HPDE6-E6E7 (cell line): ENCODE data around the gene FGFR4.
"Not testable (repeated sequence)": the region's sequence is repeated elsewhere in the genome, so short reads cannot be mapped to it uniquely, and the experiment has no call there.

Source experiments
- DNase-seq: peaks from one replicate; pipeline ENCODE4 v3.0.0; 2011; ENCODE audit warnings: missing footprints; ENCODE audit errors: extremely low spot score

FGFR4 gene

GRCh38 chr5:177086654-177087397 is at the start of gene FGFR4:
FGFR4 (plus strand) TSS chr5:177086915; CDS start chr5:177089603, 2,688 bp downstream.
- DNase-seq, result peak; percentile 76

DNA sequence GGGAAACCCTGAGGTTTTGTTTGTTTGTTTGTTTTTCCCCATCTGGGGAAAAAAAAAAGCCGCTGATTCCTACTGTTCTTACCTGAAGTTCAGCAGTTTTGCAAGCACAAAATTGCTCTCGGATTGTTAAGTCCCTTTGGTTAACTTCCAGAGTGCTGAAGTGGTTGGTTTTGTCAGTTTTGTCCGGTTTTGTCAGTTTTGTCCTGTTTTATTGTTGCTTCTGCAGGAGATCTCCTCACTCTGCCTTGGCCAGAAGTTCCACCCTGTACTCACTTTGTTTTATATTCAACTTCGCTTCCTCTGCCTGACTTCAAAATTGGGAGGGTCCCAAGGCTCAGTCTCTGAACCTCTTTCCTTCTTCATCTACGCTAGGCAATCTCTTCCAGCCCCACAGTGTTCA is 49.8 kb upstream of the FGFR4 start:
- no peak for DNase-seq

GRCh38 chr5:177040814-177041420 is 45.8 kb upstream of the FGFR4 start:
- no peak for DNase-seq

- no peak for DNase-seq
Measured at GRCh38 chr5:177041936-177042335, 44.8 kb upstream of the FGFR4 start.

GRCh38 chr5:177043114-177043513 is 43.6 kb upstream of the FGFR4 start:
- no peak for DNase-seq

DNA sequence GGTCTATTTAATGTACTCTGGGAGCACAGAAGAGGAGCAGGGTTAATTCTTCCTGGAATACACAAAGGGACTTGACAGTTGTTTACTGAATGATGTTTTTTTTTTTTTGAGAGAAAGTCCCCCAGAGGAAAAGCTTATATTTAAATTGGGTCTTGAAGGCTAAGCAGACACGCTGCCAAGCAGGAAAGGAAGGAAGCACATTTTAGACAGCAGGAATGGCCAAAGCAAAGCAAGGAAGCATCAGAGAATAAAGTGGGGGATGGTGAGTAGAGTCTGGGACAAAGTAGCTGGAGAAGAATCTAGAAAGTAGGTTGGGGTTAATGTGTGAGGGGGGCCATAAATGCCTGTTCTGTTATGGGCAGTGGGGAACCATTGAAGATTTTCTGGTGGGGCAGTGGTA is 42.8 kb upstream of the FGFR4 start:
- no peak for DNase-seq

DNA sequence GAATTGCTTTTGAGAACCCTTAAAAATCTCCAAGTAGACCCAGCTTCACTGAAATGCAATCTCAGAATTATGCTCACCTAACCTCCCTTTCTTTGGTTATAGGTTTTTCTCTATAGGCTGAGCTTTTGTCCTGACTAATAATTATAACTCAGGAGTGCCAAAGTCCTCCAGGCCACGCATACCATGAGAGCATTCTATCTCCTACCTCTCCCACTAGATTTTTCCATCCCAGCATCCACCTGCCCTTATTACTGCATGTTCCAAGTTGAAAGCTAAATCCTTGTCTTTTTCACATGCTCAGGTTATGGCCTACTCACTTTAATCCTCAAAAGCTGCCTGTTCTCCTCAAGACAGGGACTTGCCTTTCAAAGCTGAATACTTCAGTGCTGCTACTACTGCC is 42.1 kb upstream of the FGFR4 start:
- no peak for DNase-seq

GRCh38 chr5:177045631-177046030 is 41.1 kb upstream of the FGFR4 start:
- no peak for DNase-seq

DNA sequence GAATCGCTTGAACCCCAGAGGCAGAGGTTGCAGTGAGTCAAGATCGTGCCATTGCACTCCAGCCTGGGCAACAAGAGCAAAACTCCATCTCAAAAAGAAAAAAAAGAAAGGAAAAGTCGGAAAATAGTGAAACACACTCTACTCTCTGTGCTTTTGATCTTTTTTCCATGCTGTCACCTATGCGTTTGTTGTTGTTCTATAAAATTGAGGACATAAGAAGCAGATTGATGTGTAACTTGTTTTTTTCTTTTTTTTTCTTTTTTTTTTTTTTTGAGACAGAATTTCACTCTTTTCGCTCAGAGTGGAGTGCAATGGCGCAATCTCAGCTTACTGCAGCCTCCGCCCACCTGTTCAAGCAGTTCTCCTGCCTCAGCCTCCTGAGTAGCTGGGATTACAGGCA is 38.2 kb upstream of the FGFR4 start:
- not testable (repeated sequence) for DNase-seq

- DNase-seq, result no peak
Measured at GRCh38 chr5:177049285-177049684, 37.4 kb upstream of the FGFR4 start.

DNA sequence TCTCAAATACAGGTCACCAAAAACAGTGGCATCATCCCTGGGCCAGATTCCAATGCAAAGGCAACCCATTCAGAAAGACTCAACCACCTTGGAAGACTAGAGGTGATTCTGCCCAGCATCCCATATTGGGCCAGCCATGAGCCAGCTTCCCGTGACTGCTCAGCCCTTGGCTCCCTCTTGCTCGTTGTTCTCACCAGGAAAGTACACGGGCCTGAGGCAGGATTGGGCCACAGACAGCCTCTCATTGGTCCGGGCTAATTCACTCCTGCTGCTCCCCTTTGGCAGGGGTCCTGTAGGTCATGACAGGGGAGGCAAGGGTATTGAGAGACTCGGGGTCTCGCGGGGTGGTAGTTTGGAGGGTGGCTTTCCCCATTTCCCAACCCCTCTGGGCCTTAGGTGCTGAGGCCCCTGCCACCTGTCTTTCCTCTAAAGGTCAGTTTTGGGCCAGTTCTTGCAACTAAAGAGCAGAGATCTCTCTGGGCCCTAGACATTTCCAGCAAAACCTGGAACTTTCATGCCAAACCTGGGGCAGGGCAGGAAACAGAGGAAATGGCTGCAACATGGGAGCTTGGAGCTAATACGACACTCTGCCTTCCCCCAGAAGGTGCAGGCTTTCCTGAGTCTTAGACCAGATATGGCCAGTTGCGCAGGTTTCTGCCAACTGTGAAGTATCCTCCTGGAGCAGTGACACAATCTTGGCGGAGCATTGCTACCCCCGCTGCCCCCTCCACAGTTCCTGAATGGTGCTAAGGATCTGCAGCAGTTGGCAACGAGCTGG is 22.0 kb upstream of the FGFR4 start:
- DNase-seq, result no peak

DNA sequence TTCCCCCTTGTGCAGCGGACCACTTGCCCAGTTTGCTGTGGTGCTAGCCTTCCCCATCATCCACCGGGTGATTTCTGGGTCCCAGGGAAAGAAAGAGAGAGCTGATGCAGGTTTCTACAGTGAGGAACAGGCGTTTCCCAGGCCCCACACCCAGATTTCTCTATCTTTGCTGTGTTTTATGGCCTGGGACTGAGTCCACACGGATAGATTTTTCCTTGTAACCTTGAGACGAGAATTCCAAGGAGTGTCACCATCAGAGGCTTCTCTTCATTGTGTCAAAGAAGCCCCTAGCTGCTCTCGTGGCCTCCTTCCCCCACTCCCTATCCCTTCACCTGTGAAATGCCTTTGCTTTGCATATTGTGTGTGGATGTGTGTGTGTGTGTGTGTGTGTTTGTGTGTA is 21.2 kb upstream of the FGFR4 start:
- no peak for DNase-seq

DNA sequence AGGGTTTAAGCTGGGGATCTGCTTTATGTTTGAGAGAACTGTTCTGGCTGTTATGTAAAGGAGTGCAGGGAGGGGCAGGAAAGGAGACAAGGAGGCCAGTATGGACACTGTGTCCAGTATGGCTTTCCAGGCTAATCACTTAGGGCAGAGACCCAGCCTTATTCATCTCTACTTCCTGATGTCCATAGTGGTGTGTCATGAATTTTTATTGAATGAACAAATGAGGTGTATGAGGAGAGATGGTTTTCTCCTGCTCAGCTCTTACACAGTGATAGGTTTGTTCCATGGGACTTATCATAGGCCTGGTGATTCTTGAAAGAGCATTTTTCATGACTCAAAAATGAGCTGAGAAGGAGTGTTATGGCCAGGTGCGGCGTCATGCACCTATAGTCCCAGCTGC is 20.5 kb upstream of the FGFR4 start:
- no peak for DNase-seq

DNA sequence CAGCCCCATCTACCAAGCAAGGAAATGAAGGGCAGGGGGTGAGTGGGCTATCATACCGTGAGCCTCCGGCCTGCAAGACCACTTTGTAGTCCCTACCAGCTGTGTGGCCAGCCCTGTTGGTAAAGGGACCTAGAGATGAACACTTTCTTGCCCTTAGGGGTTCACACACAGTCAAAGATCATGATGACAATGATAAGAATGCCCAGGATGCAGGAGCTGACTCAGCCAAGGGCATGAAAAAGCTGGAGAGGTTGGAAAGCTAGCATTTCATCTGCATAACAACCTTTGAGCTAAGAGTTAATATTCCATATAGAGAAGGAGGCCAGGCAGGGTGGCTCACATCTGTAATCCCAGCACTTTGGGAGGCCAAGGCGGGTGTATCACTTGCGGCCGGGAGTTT is 19.2 kb upstream of the FGFR4 start:
- no peak for DNase-seq

DNA sequence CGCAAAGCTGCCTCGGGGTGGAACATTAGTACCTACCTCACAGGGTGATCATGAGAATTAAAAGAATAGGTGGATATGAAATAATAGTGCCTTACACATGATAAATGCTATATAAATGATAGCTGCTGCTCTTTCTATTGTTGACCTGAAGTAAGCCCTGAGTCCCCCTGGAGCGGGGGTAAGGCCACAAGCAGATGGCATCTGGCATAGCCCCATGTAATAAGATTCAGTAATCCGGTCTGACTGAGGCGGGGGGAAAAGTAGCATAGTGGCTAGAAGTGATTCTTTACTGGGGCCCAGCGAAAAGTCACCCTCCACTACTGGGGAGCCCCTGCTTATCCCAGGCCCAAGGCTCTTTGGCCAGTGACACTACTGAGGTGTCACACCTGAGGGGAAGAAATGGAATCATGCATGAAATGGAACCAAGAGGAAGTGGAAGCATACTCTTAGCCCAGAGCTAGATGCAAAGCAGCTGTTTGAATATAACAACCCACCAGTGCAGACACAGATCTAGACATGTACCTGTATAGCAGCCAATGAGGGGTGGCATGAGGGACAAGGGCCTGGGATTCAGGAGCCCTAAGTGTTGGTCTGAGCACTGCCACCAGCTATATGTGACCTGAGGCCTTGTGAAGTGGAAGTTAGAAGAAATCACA is 16.1 kb upstream of the FGFR4 start:
- no peak for DNase-seq

DNA sequence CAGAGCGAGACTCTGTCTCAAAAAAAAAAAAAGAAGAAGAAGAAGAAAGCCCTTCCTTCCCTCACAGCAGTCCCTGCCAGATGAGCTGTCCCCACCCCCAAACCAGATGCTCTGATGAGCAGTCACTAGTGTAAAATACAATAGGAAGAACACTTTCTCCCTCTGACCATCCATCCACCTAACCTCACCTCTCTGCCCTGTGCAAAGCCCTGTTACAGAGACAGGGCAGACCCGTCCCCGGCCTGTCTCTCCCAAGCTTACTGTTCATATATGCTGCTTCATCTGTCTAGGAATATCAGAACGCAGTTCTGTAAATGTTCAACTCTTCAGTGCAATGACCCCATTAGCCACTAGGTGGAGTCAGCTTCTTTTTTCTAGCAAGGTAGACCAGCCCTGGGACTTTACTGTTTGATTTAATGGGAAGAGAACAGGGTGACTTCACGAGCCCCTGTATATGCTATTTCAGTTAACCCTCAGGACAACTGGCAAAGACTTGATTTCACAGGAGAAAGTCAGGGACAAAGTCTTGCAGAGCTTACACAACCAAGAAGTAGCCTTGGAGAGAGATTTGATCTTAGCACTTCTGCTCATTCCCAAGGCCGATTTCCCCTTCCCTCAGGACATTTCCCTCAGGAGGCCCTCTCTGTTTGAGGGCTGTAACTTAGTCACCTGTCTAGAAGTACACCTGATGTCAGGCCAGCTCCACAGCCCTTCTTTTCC is 14.9 kb upstream of the FGFR4 start:
- DNase-seq, result peak; percentile 56

DNA sequence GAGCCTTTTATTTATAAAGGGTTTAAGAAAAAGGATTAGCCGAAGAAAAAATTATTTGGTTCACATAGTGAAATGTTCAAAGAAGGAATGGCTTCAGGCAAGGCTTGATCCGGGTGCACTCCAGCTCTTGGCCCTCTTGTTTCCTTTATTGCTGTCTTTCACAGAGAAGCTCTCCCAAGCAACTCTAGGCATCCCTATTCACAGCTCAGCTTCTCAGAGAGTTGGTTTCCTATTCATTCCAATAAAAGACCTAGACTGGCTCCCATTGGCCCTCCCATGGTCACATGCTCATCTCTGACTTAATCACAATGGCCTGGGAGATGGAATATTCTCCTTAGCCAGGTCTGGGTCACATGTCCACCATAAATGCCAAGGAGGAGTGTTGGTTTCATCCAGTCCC is 9.4 kb upstream of the FGFR4 start:
- no peak for DNase-seq

DNA sequence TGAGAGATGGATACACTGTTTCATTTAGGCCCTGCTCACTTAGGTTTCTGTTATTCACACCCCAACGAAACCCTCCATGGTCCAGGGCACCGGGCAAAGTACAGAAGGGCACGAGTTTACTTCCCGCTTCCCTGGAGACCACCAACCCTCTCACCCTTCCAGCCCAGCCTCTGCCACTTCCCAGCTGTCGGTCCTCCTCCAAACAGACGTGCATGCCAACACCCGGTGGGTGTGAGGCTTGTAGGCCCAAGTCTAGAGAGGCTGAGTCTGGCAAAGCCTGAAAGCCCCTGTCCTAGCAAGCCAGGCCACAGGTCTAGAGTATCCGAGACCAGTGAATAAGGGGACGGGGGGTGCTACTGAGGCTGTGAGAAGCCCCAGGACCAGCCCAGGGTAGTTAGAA is 7.1 kb upstream of the FGFR4 start:
- no peak for DNase-seq

- DNase-seq, result no peak
Measured at GRCh38 chr5:177080265-177080664, 6.5 kb upstream of the FGFR4 start.

DNA sequence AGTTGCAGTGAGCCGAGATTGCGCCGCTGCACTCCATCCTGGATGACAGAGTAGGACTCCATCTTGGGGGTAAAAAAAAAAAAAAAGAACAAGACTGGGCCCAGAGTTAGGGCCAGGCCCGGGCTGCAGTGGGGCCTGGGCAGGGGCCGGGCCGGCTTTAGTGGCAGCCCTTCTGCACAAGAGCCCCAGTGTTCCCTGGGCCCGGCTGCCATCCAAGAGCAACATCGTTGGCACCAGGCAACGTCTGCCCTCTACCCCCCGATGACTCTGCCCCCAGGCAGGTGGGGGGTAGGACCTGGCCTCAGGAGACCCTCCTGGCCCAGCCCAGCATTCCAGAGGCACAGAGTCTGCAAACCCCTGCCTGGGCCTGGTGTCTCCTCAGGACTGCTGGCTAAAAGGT is 4.9 kb upstream of the FGFR4 start:
- DNase-seq, result no peak

GRCh38 chr5:177083357-177083756 is 3.4 kb upstream of the FGFR4 start:
- DNase-seq, result no peak

GRCh38 chr5:177084175-177084574 is 2.5 kb upstream of the FGFR4 start:
- no peak for DNase-seq
